ENCODE data around the gene CD1D.
A peak's percentile ranks its signal among the peaks of the same experiment; 100 is the strongest.

The CD1D gene

GRCh38 chr1:158185770-158186169 lies 5.1 kb downstream of the CD1D start:
- DNase-seq (ENCODE audit: low read depth in 2 of 2) = no peak
- H3K4me3 ChIP-seq (replicated peaks in 1 of 2; ENCODE audit: low read depth in 2 of 2, low read length in 2 of 2) = no peak overlapping the region
- no peak for TF ChIP-seq CTCF (IDR thresholded peaks at IDR 0.05; ENCODE audit: low read depth, low read length)

GRCh38 chr1:158186180-158186579 lies 5.5 kb downstream of the CD1D start:
- DNase-seq (ENCODE audit: low read depth in 2 of 2) = peak in 1 of 2 donors; percentile 11
- H3K4me3 ChIP-seq (replicated peaks in 1 of 2; ENCODE audit: low read depth in 2 of 2, low read length in 2 of 2) = no peak overlapping the region
- no peak for TF ChIP-seq CTCF (IDR thresholded peaks at IDR 0.05; ENCODE audit: low read depth, low read length)

GRCh38 chr1:158188611-158189010 lies 7.9 kb downstream of the CD1D start:
- no peak for DNase-seq (ENCODE audit: low read depth in 2 of 2)
- H3K4me3 ChIP-seq (replicated peaks in 1 of 2; ENCODE audit: low read depth in 2 of 2, low read length in 2 of 2) = no peak overlapping the region
- no peak for TF ChIP-seq CTCF (IDR thresholded peaks at IDR 0.05; ENCODE audit: low read depth, low read length)

GRCh38 chr1:158189624-158190023 lies 8.9 kb downstream of the CD1D start:
- TF ChIP-seq CTCF (IDR thresholded peaks at IDR 0.05; ENCODE audit: low read depth, low read length) = no peak
- no peak overlapping the region for H3K4me3 ChIP-seq (replicated peaks in 1 of 2; ENCODE audit: low read depth in 2 of 2, low read length in 2 of 2)
- no peak for DNase-seq (ENCODE audit: low read depth in 2 of 2)

- no peak for DNase-seq (ENCODE audit: low read depth in 2 of 2)
- no peak overlapping the region for H3K4me3 ChIP-seq (replicated peaks in 1 of 2; ENCODE audit: low read depth in 2 of 2, low read length in 2 of 2)
- no peak for TF ChIP-seq CTCF (IDR thresholded peaks at IDR 0.05; ENCODE audit: low read depth, low read length)
Measured at GRCh38 chr1:158191299-158191698, 10.6 kb downstream of the CD1D start.

GRCh38 chr1:158196461-158196860 lies 15.8 kb downstream of the CD1D start:
- DNase-seq (ENCODE audit: low read depth in 2 of 2) = no peak
- H3K4me3 ChIP-seq (replicated peaks in 1 of 2; ENCODE audit: low read depth in 2 of 2, low read length in 2 of 2) = no peak overlapping the region
- TF ChIP-seq CTCF (IDR thresholded peaks at IDR 0.05; ENCODE audit: low read depth, low read length) = no peak

GRCh38 chr1:158199849-158200248 lies 19.2 kb downstream of the CD1D start:
- peak; percentile 56 to 71 for DNase-seq (ENCODE audit: low read depth in 2 of 2)
- H3K4me3 ChIP-seq (replicated peaks in 1 of 2; ENCODE audit: low read depth in 2 of 2, low read length in 2 of 2) = no peak overlapping the region
- TF ChIP-seq CTCF (IDR thresholded peaks at IDR 0.05; ENCODE audit: low read depth, low read length) = no peak

Data from cardiac fibroblast (primary cell).